22Rv1 (cell line): ENCODE measurements around the gene ZFYVE28.

ENCODE experiments used
- H3K27ac ChIP-seq: fragments of 450-650 bp; 2 replicates; pipeline ENCODE4 v1.5.1; 2017
- ZFX ChIP-seq: fragments of 450-650 bp; IDR thresholded peaks from 2 replicates; pipeline ENCODE4 v1.6.1; 2017; ENCODE audit warnings: antibody characterized with exemption, borderline replicate concordance
- TF ChIP-seq, protein P1 (sequence below): fragments of 450-650 bp; IDR thresholded peaks from 2 replicates; pipeline ENCODE4 v1.5.1; 2017; ENCODE audit warnings: mild to moderate bottlenecking

The ZFYVE28 gene

DNA sequence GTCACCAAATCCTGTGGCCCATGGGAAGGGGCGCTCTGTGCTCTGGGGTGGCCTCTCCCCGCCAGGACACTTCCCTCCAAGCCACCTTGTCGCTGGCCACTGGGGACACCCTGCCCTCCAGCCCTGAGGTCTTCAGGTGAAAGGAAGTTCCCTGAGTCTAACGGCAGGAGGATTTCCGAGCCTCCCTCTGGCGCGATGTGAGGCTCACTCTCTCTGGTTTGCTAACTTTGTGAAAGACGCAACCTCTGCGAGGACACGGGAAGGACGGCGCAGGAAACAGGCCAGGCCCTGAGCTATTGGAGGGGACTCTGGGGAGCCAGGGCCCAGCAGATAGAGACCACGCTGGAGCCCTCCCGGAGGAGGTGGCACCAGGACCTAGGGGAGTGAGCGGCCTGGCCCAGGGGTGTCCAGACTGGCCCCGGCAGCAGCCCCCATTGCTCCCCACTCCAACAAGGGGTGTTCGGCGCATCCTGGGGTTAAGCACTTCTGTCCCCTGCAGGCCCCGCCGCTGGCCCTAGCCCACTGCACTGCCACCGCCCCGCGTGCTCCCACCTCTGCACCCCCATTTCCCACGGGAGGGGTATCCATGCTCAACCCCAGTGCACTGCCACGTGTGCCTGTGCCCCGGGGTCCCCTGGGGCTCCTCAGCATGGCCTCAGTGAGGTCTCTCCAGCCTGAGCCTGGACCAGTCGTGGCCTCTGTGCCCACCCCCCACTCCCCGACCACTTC, 84.4 kb downstream of the ZFYVE28 start:
- no peak overlapping the region for H3K27ac ChIP-seq
- no peak for TF ChIP-seq ZFX
- TF ChIP-seq, protein P1, sequence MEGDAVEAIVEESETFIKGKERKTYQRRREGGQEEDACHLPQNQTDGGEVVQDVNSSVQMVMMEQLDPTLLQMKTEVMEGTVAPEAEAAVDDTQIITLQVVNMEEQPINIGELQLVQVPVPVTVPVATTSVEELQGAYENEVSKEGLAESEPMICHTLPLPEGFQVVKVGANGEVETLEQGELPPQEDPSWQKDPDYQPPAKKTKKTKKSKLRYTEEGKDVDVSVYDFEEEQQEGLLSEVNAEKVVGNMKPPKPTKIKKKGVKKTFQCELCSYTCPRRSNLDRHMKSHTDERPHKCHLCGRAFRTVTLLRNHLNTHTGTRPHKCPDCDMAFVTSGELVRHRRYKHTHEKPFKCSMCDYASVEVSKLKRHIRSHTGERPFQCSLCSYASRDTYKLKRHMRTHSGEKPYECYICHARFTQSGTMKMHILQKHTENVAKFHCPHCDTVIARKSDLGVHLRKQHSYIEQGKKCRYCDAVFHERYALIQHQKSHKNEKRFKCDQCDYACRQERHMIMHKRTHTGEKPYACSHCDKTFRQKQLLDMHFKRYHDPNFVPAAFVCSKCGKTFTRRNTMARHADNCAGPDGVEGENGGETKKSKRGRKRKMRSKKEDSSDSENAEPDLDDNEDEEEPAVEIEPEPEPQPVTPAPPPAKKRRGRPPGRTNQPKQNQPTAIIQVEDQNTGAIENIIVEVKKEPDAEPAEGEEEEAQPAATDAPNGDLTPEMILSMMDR, result no peak

DNA sequence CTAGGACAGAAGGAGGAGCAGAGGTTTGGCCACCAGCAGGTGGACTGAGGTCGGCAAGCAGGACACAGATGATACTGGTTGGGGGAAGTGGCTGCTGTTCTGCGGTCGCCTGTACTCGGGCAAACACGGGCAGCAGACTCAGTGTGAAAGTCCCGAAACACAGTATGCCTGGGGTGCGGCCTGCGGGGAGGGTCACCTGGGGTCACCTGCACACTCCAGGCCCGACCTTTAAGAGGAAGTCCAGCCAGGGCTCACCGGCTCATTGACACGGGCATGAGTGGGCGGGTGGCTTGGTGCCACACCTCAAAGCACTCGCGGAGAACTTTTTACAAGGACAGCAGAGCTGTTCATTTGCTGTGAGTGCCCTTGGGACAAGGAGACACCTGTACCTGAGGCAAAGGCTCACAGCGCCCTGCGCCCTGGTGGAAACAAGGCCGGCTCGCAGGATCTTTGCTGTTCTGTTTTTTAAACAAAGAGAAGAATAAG, 85.0 kb downstream of the ZFYVE28 start:
- TF ChIP-seq, protein P1, result no peak
- TF ChIP-seq ZFX, result no peak
- no peak overlapping the region for H3K27ac ChIP-seq

DNA sequence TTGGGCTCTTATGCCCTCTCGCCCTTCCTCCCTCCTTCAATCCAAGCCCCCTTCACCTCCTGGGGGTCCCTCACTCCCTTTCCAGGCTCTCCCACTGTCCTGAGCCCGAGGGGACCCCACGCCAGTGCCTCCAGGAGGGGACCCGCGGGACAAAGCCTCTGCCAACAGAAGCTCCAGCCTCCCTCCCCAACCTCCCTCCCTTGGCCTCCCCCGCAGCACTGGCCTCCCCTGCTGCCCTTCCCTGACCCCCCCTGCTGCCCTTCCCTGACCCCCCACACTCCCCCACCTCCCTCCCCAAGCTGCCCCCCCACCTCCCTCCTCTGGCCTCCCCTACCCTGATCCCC, 85.5 kb downstream of the ZFYVE28 start:
- no peak overlapping the region for H3K27ac ChIP-seq
- no peak for TF ChIP-seq ZFX
- TF ChIP-seq, protein P1, result no peak

DNA sequence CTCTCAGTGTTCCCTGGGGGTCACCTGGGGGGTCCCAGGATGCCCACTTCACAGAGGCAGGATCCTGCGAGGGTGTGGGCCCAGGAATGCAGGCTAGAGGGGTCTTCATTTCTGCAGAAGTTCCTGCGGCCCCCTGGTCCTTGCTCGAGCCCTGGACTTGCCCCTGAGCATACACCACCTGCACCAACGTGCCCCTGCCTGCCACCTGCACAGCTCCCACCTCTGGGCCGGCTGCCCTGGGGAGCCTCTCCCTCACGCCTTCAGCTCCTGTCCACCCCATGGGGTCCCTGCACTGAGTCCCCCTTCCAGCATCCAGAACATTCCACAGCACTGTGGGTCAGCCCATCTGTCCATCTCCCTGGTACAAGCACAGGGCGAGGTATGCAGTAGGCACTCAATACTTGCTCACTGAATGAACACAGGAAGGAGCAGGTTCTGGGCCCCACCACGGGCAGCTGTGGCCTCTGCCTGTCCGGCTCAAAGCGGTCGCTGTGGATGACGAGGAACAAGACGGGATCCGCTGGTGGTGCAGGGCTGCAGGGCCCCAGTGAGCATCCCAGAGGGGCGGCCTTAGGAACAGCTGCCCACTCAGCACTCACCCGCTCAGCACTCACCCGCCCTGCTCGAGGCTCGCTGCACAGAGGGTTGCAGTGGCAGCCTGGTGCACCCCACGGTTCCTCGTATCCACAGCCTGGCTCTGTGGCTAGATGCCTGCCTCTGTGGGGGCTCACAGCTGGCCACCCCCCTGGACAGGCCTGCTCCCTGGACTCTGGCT, 86.1 kb downstream of the ZFYVE28 start:
- TF ChIP-seq, protein P1, result no peak
- no peak for TF ChIP-seq ZFX
- H3K27ac ChIP-seq, result no peak overlapping the region

DNA sequence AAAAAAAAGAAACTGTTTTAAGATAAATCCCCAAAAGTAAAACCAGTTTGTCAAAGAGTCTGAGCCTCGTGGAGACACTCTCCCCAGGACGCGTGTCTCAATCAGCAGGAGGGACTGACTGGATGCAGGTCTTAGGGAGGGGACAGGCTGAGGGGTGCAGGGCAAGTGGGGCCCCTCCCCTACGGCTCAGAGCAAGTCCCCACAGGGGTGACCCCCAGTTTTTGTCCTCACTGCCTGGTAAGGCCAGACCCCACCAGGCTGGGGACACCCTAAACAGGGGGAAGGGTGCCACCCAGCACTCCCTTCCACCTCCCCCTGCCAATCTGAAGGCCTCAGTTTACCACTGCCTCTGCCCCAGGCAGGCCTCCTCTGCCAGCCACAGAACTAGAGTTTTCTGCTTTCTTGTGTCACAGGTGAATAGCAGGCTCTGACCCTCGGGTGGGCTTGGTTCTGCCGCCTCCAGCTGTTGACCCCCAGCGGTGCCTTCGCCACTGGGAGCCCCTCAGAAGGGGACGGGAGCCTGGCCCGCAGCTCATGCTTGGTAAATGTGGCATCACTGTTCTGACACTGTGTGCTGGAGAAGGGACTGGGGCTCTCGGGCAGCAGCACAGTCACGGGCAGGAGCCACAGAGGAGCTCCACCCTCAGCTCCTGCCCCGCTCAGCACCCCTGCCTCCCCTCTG, 86.8 kb downstream of the ZFYVE28 start:
- TF ChIP-seq, protein P1, result no peak
- TF ChIP-seq ZFX, result no peak

DNA sequence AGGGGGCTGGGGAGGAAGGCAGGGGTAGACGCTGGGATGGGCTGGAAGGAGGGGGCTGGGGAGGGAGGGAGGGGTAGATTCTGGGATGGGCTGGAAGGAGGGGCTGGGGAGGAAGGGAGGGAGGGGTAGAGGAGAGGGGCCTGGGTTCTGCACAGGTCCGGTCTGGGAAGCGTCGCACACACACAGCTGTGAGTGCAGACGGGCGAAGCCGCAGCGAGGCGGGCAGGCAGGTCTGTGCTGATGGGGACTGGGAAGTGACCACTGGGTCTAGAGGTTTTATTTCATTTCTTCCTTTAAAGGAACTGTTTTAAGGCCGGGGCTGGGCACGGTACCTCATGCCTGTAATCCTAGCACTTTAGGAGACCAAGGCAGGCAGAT, 87.4 kb downstream of the ZFYVE28 start:
- no peak overlapping the region for H3K27ac ChIP-seq

More for the DNA sequence above, 86.8 kb downstream of the ZFYVE28 start:
- H3K27ac ChIP-seq, result no peak overlapping the region

More for the DNA sequence above, 87.4 kb downstream of the ZFYVE28 start:
- no peak for TF ChIP-seq ZFX
- TF ChIP-seq, protein P1, result no peak
